Measurements from ENCODE around the gene TOX3.

Gene TOX3

GRCh38 chr16:52446080-52446479 lies 100.9 kb downstream of the TOX3 start:
- CTCF ChIA-PET, result no interaction called here
- DNase-seq (ENCODE audit: extremely low spot score), result no peak
- POLR2A ChIA-PET, result no interaction called here
- TF ChIP-seq ARNT (IDR thresholded peaks at IDR 0.05) (no peak), BHLHE40 (IDR thresholded peaks at IDR 0.05; ENCODE audit: borderline replicate concordance) (no peak), ELF4 (IDR thresholded peaks at IDR 0.05) (no peak), SP1 (IDR thresholded peaks at IDR 0.05) (no peak), L3MBTL2 (conservative IDR thresholded peaks at IDR 0.05) (no peak), FOXA1 (IDR thresholded peaks at IDR 0.05) (no peak), LEF1 (IDR thresholded peaks at IDR 0.05; ENCODE audit: borderline replicate concordance) (no peak), FOXM1 (IDR thresholded peaks at IDR 0.05; ENCODE audit: borderline replicate concordance) (no peak)

GRCh38 chr16:52441886-52442285 lies 105.1 kb downstream of the TOX3 start:
- CTCF ChIA-PET, result no interaction called here
- POLR2A ChIA-PET, result no interaction called here

GRCh38 chr16:52440248-52440647 lies 106.7 kb downstream of the TOX3 start:
- ChIA-PET CTCF (no interaction called here), POLR2A (no interaction called here)
- no peak for DNase-seq (ENCODE audit: extremely low spot score)
- TF ChIP-seq PKNOX1 (IDR thresholded peaks at IDR 0.05) (no peak), HDGF (IDR thresholded peaks at IDR 0.05; ENCODE audit: borderline replicate concordance) (no peak), ELF4 (IDR thresholded peaks at IDR 0.05) (no peak), SP1 (IDR thresholded peaks at IDR 0.05) (no peak), ZNF384 (IDR thresholded peaks at IDR 0.05) (no peak), FOXK2 (IDR thresholded peaks at IDR 0.05) (no peak), TARDBP (IDR thresholded peaks at IDR 0.05) (no peak), FOXA1 (IDR thresholded peaks at IDR 0.05) (no peak), SUZ12 (IDR thresholded peaks at IDR 0.05) (no peak), FOXM1 (IDR thresholded peaks at IDR 0.05; ENCODE audit: borderline replicate concordance) (no peak), BHLHE40 (IDR thresholded peaks at IDR 0.05; ENCODE audit: borderline replicate concordance) (no peak), L3MBTL2 (conservative IDR thresholded peaks at IDR 0.05) (no peak), ARNT (IDR thresholded peaks at IDR 0.05) (no peak), NFRKB (IDR thresholded peaks at IDR 0.05) (no peak), CTBP1 (IDR thresholded peaks at IDR 0.05; ENCODE audit: borderline replicate concordance) (no peak)

More at GRCh38 chr16:52441886-52442285, 105.1 kb downstream of the TOX3 start:
- TF ChIP-seq ZNF384 (IDR thresholded peaks at IDR 0.05), result no peak
- no peak for TF ChIP-seq SUZ12 (IDR thresholded peaks at IDR 0.05)
- no peak for TF ChIP-seq SP1 (IDR thresholded peaks at IDR 0.05)
- TF ChIP-seq L3MBTL2 (conservative IDR thresholded peaks at IDR 0.05), result no peak
- TF ChIP-seq FOXK2 (IDR thresholded peaks at IDR 0.05), result no peak
- TF ChIP-seq FOXM1 (IDR thresholded peaks at IDR 0.05; ENCODE audit: borderline replicate concordance), result no peak
- TF ChIP-seq HDGF (IDR thresholded peaks at IDR 0.05; ENCODE audit: borderline replicate concordance), result no peak
- no peak for TF ChIP-seq ARNT (IDR thresholded peaks at IDR 0.05)
- TF ChIP-seq ELF4 (IDR thresholded peaks at IDR 0.05), result no peak
- TF ChIP-seq CTBP1 (IDR thresholded peaks at IDR 0.05; ENCODE audit: borderline replicate concordance), result no peak
- no peak for TF ChIP-seq LEF1 (IDR thresholded peaks at IDR 0.05; ENCODE audit: borderline replicate concordance)
- no peak for TF ChIP-seq NFRKB (IDR thresholded peaks at IDR 0.05)
- TF ChIP-seq PKNOX1 (IDR thresholded peaks at IDR 0.05), result no peak
- no peak for TF ChIP-seq FOXA1 (IDR thresholded peaks at IDR 0.05)
- TF ChIP-seq TARDBP (IDR thresholded peaks at IDR 0.05), result no peak
- no peak for TF ChIP-seq BHLHE40 (IDR thresholded peaks at IDR 0.05; ENCODE audit: borderline replicate concordance)
- DNase-seq (ENCODE audit: extremely low spot score), result no peak

- ChIA-PET POLR2A (no interaction called here), CTCF (no interaction called here)
- TF ChIP-seq FOXM1 (IDR thresholded peaks at IDR 0.05; ENCODE audit: borderline replicate concordance) (no peak), TARDBP (IDR thresholded peaks at IDR 0.05) (no peak)
- DNase-seq (ENCODE audit: extremely low spot score), result no peak
Measured at GRCh38 chr16:52439750-52440149, 107.2 kb downstream of the TOX3 start.

- CTCF ChIA-PET, result no interaction called here
- TF ChIP-seq FOXK2 (IDR thresholded peaks at IDR 0.05) (no peak), ELF4 (IDR thresholded peaks at IDR 0.05) (no peak), FOXA1 (IDR thresholded peaks at IDR 0.05) (no peak), PKNOX1 (IDR thresholded peaks at IDR 0.05) (no peak), ARNT (IDR thresholded peaks at IDR 0.05) (no peak), ZNF384 (IDR thresholded peaks at IDR 0.05) (no peak)
- POLR2A ChIA-PET, result no interaction called here
- DNase-seq (ENCODE audit: extremely low spot score), result no peak
Measured at GRCh38 chr16:52439171-52439701, 107.7 kb downstream of the TOX3 start.

- ChIA-PET CTCF (no interaction called here), POLR2A (no interaction called here)
- TF ChIP-seq ZNF384 (IDR thresholded peaks at IDR 0.05) (no peak), FOXK2 (IDR thresholded peaks at IDR 0.05) (no peak), CTBP1 (IDR thresholded peaks at IDR 0.05; ENCODE audit: borderline replicate concordance) (no peak), SP1 (IDR thresholded peaks at IDR 0.05) (no peak), ARNT (IDR thresholded peaks at IDR 0.05) (no peak), BHLHE40 (IDR thresholded peaks at IDR 0.05; ENCODE audit: borderline replicate concordance) (no peak), ELF4 (IDR thresholded peaks at IDR 0.05) (no peak), LEF1 (IDR thresholded peaks at IDR 0.05; ENCODE audit: borderline replicate concordance) (no peak), NFRKB (IDR thresholded peaks at IDR 0.05) (no peak), PKNOX1 (IDR thresholded peaks at IDR 0.05) (no peak), TARDBP (IDR thresholded peaks at IDR 0.05) (no peak), FOXM1 (IDR thresholded peaks at IDR 0.05; ENCODE audit: borderline replicate concordance) (no peak), SUZ12 (IDR thresholded peaks at IDR 0.05) (no peak), L3MBTL2 (conservative IDR thresholded peaks at IDR 0.05) (no peak), HDGF (IDR thresholded peaks at IDR 0.05; ENCODE audit: borderline replicate concordance) (no peak), FOXA1 (IDR thresholded peaks at IDR 0.05) (no peak)
- no peak for DNase-seq (ENCODE audit: extremely low spot score)
Measured at GRCh38 chr16:52437277-52437670, 109.7 kb downstream of the TOX3 start.

Data from HEK293T (cell line).